H54 (cell line): ENCODE measurements around the gene FEM1A.
"Not testable (repeated sequence)": the region's sequence is repeated elsewhere in the genome, so short reads cannot be mapped to it uniquely, and the experiment has no call there.

Experiments
- DNase-seq: peaks from one replicate; pipeline ENCODE4 v3.0.0; 2011; ENCODE audit warnings: low spot score, mixed read lengths; ENCODE audit not compliant: insufficient read length
- FAIRE-seq: peaks from 3 replicates; lab custom pipeline; 2011; peaks lifted over from hg19 to GRCh38; lab: Jason Lieb, UNC
- POLR2A ChIP-seq: IDR thresholded peaks from 2 replicates; pipeline ENCODE4 v1.6.1; 2011; ENCODE audit warnings: low read depth, mild to moderate bottlenecking, low read length

The FEM1A gene

DNA sequence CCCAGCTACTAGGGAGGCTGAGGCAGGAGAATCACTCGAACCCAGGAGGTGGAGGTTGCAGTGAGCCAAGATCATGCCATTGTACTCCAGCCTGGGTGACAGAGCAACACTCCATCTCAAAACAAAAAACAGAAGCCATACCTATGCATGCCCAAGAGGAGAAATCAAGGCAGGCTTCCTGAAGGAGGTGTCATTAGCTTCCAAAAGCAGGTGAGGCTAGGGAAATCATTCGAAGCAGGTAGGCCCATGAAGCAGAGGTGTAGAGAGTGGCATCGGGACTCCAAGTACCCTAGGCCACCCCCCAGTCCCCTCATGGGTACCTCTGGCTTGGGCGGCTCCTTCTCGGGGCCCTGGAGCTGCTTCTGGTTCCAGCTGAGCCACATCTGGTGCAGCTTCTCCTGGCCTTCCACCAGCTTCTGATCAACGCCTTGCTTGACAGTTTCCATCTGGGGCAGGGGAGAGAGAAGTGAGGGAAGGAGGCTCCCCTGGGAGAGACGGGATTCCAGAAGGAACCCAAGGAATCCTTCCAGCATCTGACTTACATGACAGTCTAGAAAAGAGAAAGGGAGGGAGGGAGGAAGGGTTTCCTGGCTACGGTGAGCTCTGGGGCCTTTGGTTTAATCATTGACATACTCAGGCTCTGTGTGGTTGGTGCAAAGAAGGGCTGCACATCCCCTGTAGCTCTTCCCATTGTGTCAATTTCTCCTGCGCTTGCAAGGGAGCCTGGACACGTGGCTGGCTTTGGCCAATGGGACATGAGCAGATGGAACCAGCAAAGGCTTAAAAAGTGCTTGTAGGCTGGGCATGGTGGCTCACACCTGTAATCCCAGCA is 53.0 kb downstream of the FEM1A start:
- DNase-seq (no peak), FAIRE-seq (no peak)
- TF ChIP-seq POLR2A, result no peak

DNA sequence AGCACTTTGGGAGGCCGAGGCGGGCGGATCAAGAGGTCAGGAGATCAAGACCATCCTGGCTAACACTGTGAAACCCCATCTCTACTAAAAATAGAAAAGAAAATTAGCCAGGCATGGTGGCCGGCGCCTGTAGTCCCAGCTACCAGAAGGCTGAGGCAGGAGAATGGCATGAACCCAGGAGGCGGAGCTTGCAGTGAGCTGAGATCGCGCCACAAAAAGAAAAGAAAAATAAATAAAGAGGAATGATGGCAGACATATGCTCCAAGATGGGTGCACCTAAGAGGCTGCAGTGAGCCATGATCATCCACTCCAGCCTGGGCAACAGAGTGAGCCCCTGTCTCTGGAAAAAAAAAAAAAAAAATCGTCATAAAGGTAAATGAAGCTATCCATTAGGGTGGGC is 54.4 kb downstream of the FEM1A start:
- DNase-seq, FAIRE-seq: not testable (repeated sequence)

DNA sequence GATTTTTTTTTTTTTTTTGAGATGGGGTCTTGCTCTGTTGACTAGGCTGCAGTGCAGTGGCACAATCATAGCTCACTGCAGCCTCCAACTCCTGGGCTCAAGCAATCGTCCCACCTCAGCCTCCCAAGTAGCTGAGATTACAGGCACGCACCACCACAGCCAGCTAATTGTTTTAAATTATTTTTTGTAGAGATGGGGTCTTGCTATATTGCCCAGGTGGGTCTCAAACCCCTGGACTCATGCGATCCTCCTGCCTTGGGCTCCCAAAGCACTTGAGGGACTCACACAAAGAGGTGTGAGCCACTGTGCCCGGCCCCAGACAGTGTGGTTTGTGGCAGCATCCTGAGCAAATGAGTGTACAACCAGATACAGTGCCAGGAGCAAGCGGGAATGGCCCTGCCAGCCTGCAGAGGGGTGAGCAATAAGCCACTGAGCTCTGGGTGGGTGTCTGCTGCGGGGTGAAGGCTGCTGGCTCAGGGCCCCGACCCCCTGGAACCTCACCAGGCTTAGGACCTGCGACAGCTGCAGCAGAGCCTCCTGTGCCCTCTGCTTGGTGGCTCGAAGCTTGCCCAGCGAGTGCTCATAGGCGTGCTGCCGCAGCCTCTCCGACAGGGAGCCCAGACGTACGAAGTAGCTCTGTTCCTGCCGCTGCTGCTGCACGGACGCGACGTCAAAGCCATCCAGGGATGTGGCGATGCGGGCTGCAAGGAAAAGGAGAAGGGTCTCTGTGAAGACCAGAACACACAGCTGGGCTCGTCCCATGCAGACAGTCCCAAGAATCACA is 55.8 kb downstream of the FEM1A start:
- no peak for TF ChIP-seq POLR2A
- no peak for FAIRE-seq

DNA sequence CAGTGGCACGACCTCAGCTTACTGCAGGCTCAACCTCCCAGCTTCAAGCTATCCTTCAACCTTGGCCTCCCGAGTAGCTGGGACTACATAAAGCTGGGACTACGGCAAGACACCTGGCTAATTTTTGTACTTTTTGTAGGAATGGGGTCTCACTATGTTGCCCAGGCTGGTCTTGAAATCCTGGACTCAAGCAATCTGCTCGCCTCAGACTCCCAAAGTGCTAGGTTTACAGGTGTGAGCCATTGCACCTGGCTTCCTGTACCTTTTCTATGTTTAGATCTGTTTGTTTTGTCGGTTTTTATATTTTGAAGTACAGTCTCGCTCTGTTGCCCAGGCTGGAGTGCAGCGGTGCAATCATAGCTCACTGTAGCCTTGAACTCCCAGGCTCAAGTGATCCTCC is 57.5 kb downstream of the FEM1A start:
- FAIRE-seq (no peak), DNase-seq (no peak)
- TF ChIP-seq POLR2A, result no peak

More for the DNA sequence above, 55.8 kb downstream of the FEM1A start:
- DNase-seq, result no peak
